Measurements from ENCODE around the gene VEPH1.

VEPH1 gene

DNA sequence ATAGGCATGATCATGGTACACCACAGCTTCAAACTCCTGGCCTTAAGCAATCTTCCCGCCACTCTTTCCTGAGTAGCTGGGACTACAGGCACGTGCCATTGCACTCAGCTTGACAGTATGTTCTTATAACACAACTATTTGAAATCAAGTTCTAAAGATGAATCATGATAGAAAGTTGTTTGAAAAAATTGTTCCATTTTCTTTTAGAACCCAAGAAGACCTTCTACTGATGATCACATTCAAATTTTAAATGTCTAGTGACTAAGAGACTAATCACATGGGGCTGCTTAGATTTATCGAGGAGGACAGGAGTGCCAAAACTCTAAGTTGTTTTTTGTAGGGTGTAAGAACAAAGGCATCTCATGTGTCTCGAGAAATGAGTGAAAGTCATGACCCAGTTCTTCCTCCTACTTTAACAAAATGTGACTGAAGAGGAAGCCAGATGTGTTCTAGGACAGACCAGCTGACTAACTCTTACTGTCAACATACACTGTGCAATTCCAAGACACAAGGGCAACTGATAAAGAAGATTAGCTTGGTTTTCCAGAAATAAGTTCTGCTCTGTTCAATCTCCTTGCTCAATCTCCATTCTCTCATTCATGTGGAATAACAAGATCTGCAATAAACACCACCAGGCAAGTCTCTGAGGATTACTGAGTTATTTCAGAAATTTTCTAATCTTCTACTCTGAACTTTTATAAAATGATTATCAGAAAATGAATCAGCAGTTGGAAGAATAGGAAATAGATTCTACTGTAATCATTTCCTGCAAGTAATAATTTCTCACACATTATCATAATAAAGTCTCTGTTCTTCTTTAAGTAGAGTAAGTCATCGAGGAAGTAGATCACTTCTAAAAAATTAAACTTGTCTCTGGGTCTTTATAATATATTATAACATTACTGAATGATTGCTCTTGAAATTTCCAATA is 220.7 kb downstream of the VEPH1 start:
- no peaks in the 10 kb centered on the region for H3K36me3 ChIP-seq (ENCODE audit: insufficient read depth, low read length)
- no peak overlapping the region for H3K4me3 ChIP-seq (ENCODE audit: low read depth in 1 of 2, low read length in 2 of 2)
- H3K27ac ChIP-seq (ENCODE audit: low read depth, low read length), result no peak overlapping the region
- H3K9ac ChIP-seq (ENCODE audit: low read length), result no peak overlapping the region
- H3K27me3 ChIP-seq (ENCODE audit: control insufficient read depth in 1 of 2, insufficient read depth in 2 of 2, low read length in 2 of 2), result no peaks in the 10 kb centered on the region
- H3K4me1 ChIP-seq (ENCODE audit: insufficient read depth, low read length), result no peaks in the 10 kb centered on the region
- H3K9me3 ChIP-seq (ENCODE audit: low read length), result no peaks in the 10 kb centered on the region

DNA sequence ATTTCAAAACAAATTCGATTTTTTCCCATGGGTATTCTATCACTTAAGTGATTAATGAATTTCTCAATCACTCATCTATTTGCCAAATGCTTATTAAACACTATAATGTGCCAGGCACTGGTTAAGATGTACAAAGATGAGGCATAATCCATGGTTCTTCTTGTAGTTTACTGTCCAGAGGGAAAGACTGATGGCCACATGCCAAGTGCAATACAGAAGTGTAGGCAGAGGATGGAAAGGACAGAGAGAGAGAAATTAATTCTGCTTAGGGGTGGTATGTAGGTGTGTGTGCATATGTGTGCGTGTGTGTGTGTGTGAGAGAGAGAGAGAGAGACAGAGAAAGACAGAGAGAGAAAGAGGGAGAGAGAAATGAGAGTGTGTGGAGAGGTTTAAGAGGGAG is 222.4 kb downstream of the VEPH1 start:
- Histone ChIP-seq H3K9ac (ENCODE audit: low read length) (no peak overlapping the region), H3K9me3 (ENCODE audit: low read length) (no peaks in the 10 kb centered on the region), H3K4me1 (ENCODE audit: insufficient read depth, low read length) (no peaks in the 10 kb centered on the region), H3K27ac (ENCODE audit: low read depth, low read length) (no peak overlapping the region), H3K4me3 (ENCODE audit: low read depth in 1 of 2, low read length in 2 of 2) (no peak overlapping the region), H3K36me3 (ENCODE audit: insufficient read depth, low read length) (no peaks in the 10 kb centered on the region), H3K27me3 (ENCODE audit: control insufficient read depth in 1 of 2, insufficient read depth in 2 of 2, low read length in 2 of 2) (no peaks in the 10 kb centered on the region)

DNA sequence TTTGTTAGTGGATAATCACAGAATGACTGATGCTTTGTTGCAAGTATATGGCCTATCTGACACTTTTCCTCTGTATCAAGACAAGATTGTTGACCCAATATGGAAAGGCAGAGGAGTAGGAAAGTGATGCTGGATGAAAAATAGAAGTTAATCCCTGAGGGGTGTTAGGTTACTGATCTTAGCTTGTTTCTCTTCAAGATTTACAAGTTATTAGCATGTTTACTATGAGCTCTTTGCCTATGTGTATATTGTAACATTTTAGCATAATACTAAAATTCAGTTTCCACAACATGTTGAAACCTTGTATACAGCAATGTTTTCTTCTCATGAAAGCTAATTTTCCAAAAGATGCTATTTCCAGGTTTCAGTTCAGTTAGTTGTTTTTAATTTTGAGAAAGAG is 222.9 kb downstream of the VEPH1 start:
- no peak overlapping the region for H3K27ac ChIP-seq (ENCODE audit: low read depth, low read length)
- H3K4me1 ChIP-seq (ENCODE audit: insufficient read depth, low read length), result no peaks in the 10 kb centered on the region
- H3K4me3 ChIP-seq (ENCODE audit: low read depth in 1 of 2, low read length in 2 of 2), result no peak overlapping the region
- no peaks in the 10 kb centered on the region for H3K27me3 ChIP-seq (ENCODE audit: control insufficient read depth in 1 of 2, insufficient read depth in 2 of 2, low read length in 2 of 2)
- no peaks in the 10 kb centered on the region for H3K9me3 ChIP-seq (ENCODE audit: low read length)
- H3K9ac ChIP-seq (ENCODE audit: low read length), result no peak overlapping the region
- H3K36me3 ChIP-seq (ENCODE audit: insufficient read depth, low read length), result no peaks in the 10 kb centered on the region

DNA sequence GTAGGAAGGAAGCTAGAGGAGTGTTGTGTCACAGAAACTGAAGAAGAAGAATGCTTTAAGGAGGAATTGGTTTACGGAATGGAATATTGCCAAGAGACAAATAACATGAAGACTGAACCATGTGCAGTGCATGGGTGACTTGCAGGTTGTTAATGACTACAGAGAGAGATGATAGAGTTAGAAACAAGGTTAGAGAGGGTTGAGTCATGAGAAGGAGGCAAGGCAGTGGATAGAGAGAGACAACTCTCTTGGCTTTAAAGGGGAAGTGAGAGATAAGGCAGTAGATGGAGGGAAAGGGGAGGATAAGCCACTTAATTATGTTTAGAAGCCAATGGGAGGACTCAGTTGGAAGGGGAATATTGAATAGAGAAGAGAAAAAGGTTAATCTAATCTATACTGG is 224.0 kb downstream of the VEPH1 start:
- H3K9ac ChIP-seq (ENCODE audit: low read length), result no peak overlapping the region
- no peaks in the 10 kb centered on the region for H3K27me3 ChIP-seq (ENCODE audit: control insufficient read depth in 1 of 2, insufficient read depth in 2 of 2, low read length in 2 of 2)
- no peak overlapping the region for H3K4me3 ChIP-seq (ENCODE audit: low read depth in 1 of 2, low read length in 2 of 2)
- H3K9me3 ChIP-seq (ENCODE audit: low read length), result no peaks in the 10 kb centered on the region
- H3K36me3 ChIP-seq (ENCODE audit: insufficient read depth, low read length), result no peaks in the 10 kb centered on the region
- no peak overlapping the region for H3K27ac ChIP-seq (ENCODE audit: low read depth, low read length)
- no peaks in the 10 kb centered on the region for H3K4me1 ChIP-seq (ENCODE audit: insufficient read depth, low read length)

DNA sequence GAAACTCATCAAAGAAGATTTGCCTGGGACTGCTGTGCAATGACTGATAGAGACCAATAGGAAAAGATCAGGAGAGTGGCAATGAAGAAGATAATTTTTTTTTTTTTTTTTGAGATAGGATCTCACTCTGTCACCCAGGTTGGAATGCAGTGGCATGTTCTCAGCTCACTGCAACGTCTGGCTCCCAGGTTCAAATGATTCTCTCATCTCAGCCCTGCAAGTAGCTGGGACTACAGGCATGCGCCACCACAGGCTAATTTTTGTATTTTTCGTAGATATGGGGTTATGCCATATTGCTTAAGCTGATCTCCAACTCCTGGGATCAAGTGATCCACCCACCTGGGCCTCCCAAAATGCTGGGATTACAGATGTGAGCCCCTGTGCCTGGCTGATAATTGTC is 226.4 kb downstream of the VEPH1 start:
- H3K9ac ChIP-seq (ENCODE audit: low read length), result no peak overlapping the region
- H3K4me3 ChIP-seq (ENCODE audit: low read depth in 1 of 2, low read length in 2 of 2), result no peak overlapping the region
- no peaks in the 10 kb centered on the region for H3K9me3 ChIP-seq (ENCODE audit: low read length)
- no peak overlapping the region for H3K27ac ChIP-seq (ENCODE audit: low read depth, low read length)
- H3K4me1 ChIP-seq (ENCODE audit: insufficient read depth, low read length), result no peaks in the 10 kb centered on the region
- no peaks in the 10 kb centered on the region for H3K36me3 ChIP-seq (ENCODE audit: insufficient read depth, low read length)
- H3K27me3 ChIP-seq (ENCODE audit: control insufficient read depth in 1 of 2, insufficient read depth in 2 of 2, low read length in 2 of 2), result no peaks in the 10 kb centered on the region

DNA sequence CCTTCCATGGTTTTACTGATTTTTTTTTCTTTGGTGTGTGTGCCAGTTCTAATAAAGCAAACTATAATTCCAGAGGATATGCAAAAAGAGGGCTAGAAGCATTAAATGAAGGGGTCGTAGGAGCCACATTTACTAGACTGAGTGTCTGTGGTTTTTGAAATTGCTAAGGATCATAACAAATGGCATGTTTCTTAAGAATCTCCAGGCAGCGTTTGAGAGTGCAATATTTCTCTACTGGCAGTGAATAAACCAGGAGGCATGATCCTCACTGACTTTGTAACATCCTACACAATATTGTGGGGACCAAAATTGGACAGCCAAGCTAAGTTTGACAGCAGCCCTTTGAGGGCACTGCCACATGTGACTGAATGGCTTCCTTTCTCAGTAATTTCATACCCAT is 227.4 kb downstream of the VEPH1 start:
- Histone ChIP-seq H3K4me1 (ENCODE audit: insufficient read depth, low read length) (no peaks in the 10 kb centered on the region), H3K36me3 (ENCODE audit: insufficient read depth, low read length) (no peaks in the 10 kb centered on the region), H3K9ac (ENCODE audit: low read length) (no peak overlapping the region), H3K27ac (ENCODE audit: low read depth, low read length) (no peak overlapping the region), H3K4me3 (ENCODE audit: low read depth in 1 of 2, low read length in 2 of 2) (no peak overlapping the region), H3K27me3 (ENCODE audit: control insufficient read depth in 1 of 2, insufficient read depth in 2 of 2, low read length in 2 of 2) (no peaks in the 10 kb centered on the region), H3K9me3 (ENCODE audit: low read length) (no peaks in the 10 kb centered on the region)

DNA sequence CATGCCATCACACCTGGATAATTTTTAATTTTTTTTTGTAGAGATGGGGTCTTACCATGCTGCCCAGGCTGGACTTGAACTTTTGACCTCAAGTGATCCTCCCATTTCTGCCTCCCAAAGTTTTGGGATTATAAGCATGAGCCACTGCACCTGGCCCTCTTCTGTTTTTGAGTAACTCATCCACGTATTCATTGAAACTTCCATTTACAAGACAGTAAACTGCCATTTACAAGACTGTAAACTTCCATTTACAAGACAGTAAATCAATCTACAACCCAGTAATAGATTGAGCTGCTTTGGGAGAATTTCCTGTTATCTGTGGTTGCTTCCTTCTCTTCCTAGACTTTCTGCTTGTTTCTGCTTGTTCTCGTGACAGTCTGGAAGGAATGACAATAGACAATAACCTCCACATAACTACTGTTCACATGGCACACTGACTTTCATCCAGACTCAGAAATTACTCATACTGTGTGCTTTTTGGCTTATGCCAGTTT is 228.5 kb downstream of the VEPH1 start:
- Histone ChIP-seq H3K27ac (ENCODE audit: low read depth, low read length) (no peak overlapping the region), H3K9me3 (ENCODE audit: low read length) (no peaks in the 10 kb centered on the region), H3K9ac (ENCODE audit: low read length) (no peak overlapping the region), H3K36me3 (ENCODE audit: insufficient read depth, low read length) (no peaks in the 10 kb centered on the region), H3K4me3 (ENCODE audit: low read depth in 1 of 2, low read length in 2 of 2) (no peak overlapping the region), H3K27me3 (ENCODE audit: control insufficient read depth in 1 of 2, insufficient read depth in 2 of 2, low read length in 2 of 2) (no peaks in the 10 kb centered on the region), H3K4me1 (ENCODE audit: insufficient read depth, low read length) (no peaks in the 10 kb centered on the region)

DNA sequence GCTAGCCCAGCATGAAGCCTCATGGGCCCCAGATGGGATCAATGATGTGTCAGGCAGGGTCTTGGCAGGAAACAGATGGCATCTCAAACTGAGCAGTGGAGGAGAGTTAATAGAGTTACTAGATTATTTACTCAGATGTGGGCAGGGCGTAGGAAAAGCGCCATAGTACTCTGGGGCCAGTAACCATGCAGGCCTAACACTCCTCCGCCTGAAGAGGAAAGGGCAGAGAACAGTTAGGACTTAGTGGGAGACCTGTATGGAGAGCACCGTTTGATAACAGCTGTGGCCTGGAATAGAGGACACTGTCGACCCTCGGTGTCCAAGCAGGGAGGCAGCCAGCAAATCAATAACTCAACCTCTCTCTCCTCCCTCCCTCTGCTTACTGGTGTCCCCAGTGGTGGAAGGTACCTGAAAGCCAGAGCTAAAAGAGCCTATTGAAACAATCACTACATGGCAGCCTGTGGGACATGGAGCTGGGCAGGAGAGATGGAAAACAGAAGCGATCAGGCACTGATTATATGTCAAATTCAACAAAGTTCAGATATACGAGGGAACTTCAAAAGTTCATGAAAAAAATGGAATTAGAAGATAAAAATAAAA is 231.8 kb downstream of the VEPH1 start:
- no peaks in the 10 kb centered on the region for H3K36me3 ChIP-seq (ENCODE audit: insufficient read depth, low read length)
- H3K4me3 ChIP-seq (ENCODE audit: low read depth in 1 of 2, low read length in 2 of 2), result no peak overlapping the region
- H3K9ac ChIP-seq (ENCODE audit: low read length), result no peak overlapping the region
- H3K4me1 ChIP-seq (ENCODE audit: insufficient read depth, low read length), result peaks cover 3% of the 10 kb centered on the region
- H3K9me3 ChIP-seq (ENCODE audit: low read length), result no peaks in the 10 kb centered on the region
- H3K27me3 ChIP-seq (ENCODE audit: control insufficient read depth in 1 of 2, insufficient read depth in 2 of 2, low read length in 2 of 2), result no peaks in the 10 kb centered on the region
- H3K27ac ChIP-seq (ENCODE audit: low read depth, low read length), result no peak overlapping the region

DNA sequence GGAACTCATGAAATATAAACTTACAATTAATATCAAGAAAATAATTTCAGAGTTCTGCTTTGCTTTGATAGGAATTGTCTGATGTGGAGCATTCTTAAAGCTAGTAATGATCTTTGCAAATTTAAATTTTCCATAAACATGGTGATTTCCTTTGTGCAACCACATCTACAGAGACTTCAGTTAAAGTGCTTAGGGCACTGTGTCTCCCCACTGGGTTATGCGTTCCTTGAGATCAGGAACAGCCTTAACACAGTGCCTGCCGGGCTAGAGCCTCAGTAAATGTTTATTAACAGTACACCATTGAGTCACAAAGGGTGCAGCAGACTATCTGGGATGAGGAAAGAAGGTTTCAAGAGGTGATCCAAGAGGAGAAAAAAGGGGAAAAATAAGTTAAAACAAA is 235.2 kb downstream of the VEPH1 start:
- Histone ChIP-seq H3K27ac (ENCODE audit: low read depth, low read length) (no peak overlapping the region), H3K36me3 (ENCODE audit: insufficient read depth, low read length) (no peaks in the 10 kb centered on the region), H3K4me1 (ENCODE audit: insufficient read depth, low read length) (peaks cover 17% of the 10 kb centered on the region)

DNA sequence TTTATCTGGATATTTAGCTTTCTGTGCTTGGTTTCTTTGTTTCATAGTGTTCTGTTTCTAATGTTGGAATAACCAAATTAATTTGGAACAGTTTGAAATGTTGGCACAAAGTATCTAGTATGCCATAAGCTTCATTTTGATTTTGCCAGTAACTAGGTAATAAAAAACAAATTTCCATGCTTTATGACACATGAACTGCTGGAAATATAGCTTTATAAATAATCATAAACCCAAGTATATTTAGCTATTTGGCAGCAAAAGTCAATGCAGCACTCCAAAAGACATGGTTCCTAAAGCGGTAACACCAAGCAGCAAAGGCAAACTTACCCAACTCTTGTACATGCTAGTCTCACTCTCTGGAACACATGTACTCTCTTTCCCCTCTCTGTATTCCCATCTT is 237.3 kb downstream of the VEPH1 start:
- Histone ChIP-seq H3K4me3 (ENCODE audit: low read depth in 1 of 2, low read length in 2 of 2) (no peak overlapping the region), H3K4me1 (ENCODE audit: insufficient read depth, low read length) (peaks cover 21% of the 10 kb centered on the region), H3K9ac (ENCODE audit: low read length) (no peak overlapping the region), H3K27me3 (ENCODE audit: control insufficient read depth in 1 of 2, insufficient read depth in 2 of 2, low read length in 2 of 2) (no peaks in the 10 kb centered on the region), H3K27ac (ENCODE audit: low read depth, low read length) (no peak overlapping the region), H3K9me3 (ENCODE audit: low read length) (no peaks in the 10 kb centered on the region), H3K36me3 (ENCODE audit: insufficient read depth, low read length) (no peaks in the 10 kb centered on the region)

More for the DNA sequence above, 235.2 kb downstream of the VEPH1 start:
- H3K9ac ChIP-seq (ENCODE audit: low read length), result no peak overlapping the region
- H3K4me3 ChIP-seq (ENCODE audit: low read depth in 1 of 2, low read length in 2 of 2), result no peak overlapping the region
- H3K27me3 ChIP-seq (ENCODE audit: control insufficient read depth in 1 of 2, insufficient read depth in 2 of 2, low read length in 2 of 2), result no peaks in the 10 kb centered on the region
- H3K9me3 ChIP-seq (ENCODE audit: low read length), result no peaks in the 10 kb centered on the region

DNA sequence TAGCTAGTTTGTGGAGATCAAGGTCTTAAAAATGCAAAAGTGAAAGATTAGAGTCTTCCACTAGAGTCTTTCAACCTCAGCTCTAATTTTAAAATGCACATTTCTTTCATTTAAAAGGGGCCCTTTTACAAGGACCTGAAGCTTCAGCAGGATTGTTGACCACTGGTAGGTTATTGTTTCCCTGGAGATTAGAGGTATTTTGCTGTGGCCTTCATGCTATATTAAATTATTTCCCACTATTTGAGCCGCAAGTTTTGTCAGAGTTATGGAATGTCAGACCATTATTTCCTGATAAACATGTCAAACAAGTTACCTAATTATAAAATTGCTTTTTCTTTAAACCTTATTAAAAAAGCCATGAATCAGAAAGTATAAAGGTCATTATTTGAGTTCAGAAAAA is 240.2 kb downstream of the VEPH1 start:
- Histone ChIP-seq H3K4me3 (ENCODE audit: low read depth in 1 of 2, low read length in 2 of 2) (no peak overlapping the region), H3K27me3 (ENCODE audit: control insufficient read depth in 1 of 2, insufficient read depth in 2 of 2, low read length in 2 of 2) (no peaks in the 10 kb centered on the region), H3K27ac (ENCODE audit: low read depth, low read length) (no peak overlapping the region), H3K4me1 (ENCODE audit: insufficient read depth, low read length) (peaks cover 21% of the 10 kb centered on the region), H3K36me3 (ENCODE audit: insufficient read depth, low read length) (no peaks in the 10 kb centered on the region), H3K9me3 (ENCODE audit: low read length) (no peaks in the 10 kb centered on the region), H3K9ac (ENCODE audit: low read length) (no peak overlapping the region)
